K562 (cell line): Measurements from ENCODE around the gene GLIPR1L2. TPM values are rescaled to one million over a fixed set of nuclear protein-coding genes. Genes with fewer than 3 reads are reported as not detected.

Experiments
- ATAC-seq: fragments of 200-7000 bp; cut with Tn5 transposase; 3 replicates; pipeline ENCODE4 v1.9.1; 2020; ENCODE audit warnings: moderate library complexity
- BruUV-seq: library from RNA; stranded (reverse); fragments of 400-500 nt; replicated peaks from 2 replicates; lab custom pipeline; 2021; lab: Mats Ljungman, UMichigan
- CTCF ChIA-PET: fragments of 300-600 bp; formaldehyde crosslinking; extraction: SDS; loops from one replicate; lab custom pipeline; 2021; ENCODE audit warnings: low intra/inter-chr PET ratio; lab: Yijun Ruan, JAX
- POLR2A ChIA-PET: fragments of 300-600, 350-650 bp; sonication (Branson Sonifier 250); formaldehyde crosslinking; extraction: SDS; loops from one replicate; lab custom pipeline; 2021; ENCODE audit warnings: antibody characterized with exemption, inconsistent platforms; lab: Yijun Ruan, JAX
- DNase-seq, 4 experiments: peaks; one replicate each; pipeline versions ENCODE4 v3.0.0 to v3.0.0-alpha.2; 2011 to 2018; ENCODE audit warnings: low spot score in 3 of 4, mixed read lengths in 3 of 4; ENCODE audit errors: extremely low read depth in 1 of 4
- FAIRE-seq: peaks from 2 replicates; lab custom pipeline; 2011; peaks lifted over from hg19 to GRCh38; lab: Jason Lieb, UNC
- H2AFZ ChIP-seq: 2 replicates; pipeline ENCODE4 v1.6.0; 2011; ENCODE audit warnings: low read depth, low read length, control low read depth, inconsistent platforms
- H3K27ac ChIP-seq: fragments of 200-600 bp; 3 replicates; pipeline ENCODE4 v1.8.0; 2011; ENCODE audit warnings: low read depth, mild to moderate bottlenecking, control low read depth, inconsistent platforms, low read length, moderate library complexity, mixed read lengths; ENCODE audit errors: extremely low read depth
- H3K27me3 ChIP-seq, 2 experiments: fragments of 300-600 bp in 1 of 2; 2 replicates in 1 of 2; 3 replicates in 1 of 2; pipeline versions ENCODE4 v1.6.0 to v1.8.0; 2011; ENCODE audit warnings: inconsistent platforms in 2 of 2, low read length in 2 of 2, mild to moderate bottlenecking in 1 of 2, mixed read lengths in 1 of 2, moderate library complexity in 1 of 2; ENCODE audit not compliant: control insufficient read depth in 2 of 2, insufficient read depth in 2 of 2
- H3K36me3 ChIP-seq: fragments of 300-600 bp; 3 replicates; pipeline ENCODE4 v1.8.0; 2011; ENCODE audit warnings: mild to moderate bottlenecking, low read length, inconsistent platforms; ENCODE audit not compliant: control insufficient read depth, insufficient read depth
- H3K4me1 ChIP-seq, 2 experiments: fragments of 200-600 bp in 1 of 2; replicated peaks in 1 of 2; 2 replicates in 1 of 2; 3 replicates in 1 of 2; pipeline versions ENCODE4 v1.5.1 to v1.8.0; 2011; ENCODE audit warnings: inconsistent platforms in 2 of 2, low read length in 2 of 2, mild to moderate bottlenecking in 1 of 2, mixed read lengths in 1 of 2, moderate library complexity in 1 of 2; ENCODE audit not compliant: control insufficient read depth in 2 of 2, insufficient read depth in 2 of 2
- H3K4me2 ChIP-seq: 2 replicates; pipeline ENCODE4 v1.6.1; 2011; ENCODE audit warnings: low read length, control low read depth, inconsistent platforms, mixed read lengths; ENCODE audit not compliant: insufficient read depth
- H3K4me3 ChIP-seq: fragments of 200-600 bp; sonication (generic), shearing (Covaris generic); 2 replicates; pipeline ENCODE4 v1.5.1; 2016; ENCODE audit warnings: control low read depth, inconsistent platforms
- H3K79me2 ChIP-seq: fragments of 200-600 bp; 3 replicates; pipeline ENCODE4 v1.8.0; 2011; ENCODE audit warnings: low read length, inconsistent platforms; ENCODE audit not compliant: control insufficient read depth, insufficient read depth
- H3K9ac ChIP-seq, 2 experiments: 2 replicates each; pipeline versions ENCODE4 v1.6.0 to v1.6.1; 2011; ENCODE audit warnings: low read depth in 2 of 2, low read length in 2 of 2, control low read depth in 1 of 2, inconsistent platforms in 1 of 2, mild to moderate bottlenecking in 1 of 2, mixed read lengths in 1 of 2; ENCODE audit not compliant: insufficient read depth in 1 of 2
- H3K9me1 ChIP-seq: one replicate; pipeline ENCODE4 v1.6.0; 2011; ENCODE audit warnings: inconsistent platforms, mild to moderate bottlenecking, low read length, moderate library complexity; ENCODE audit not compliant: control insufficient read depth, insufficient read depth
- H3K9me3 ChIP-seq: replicated peaks from 2 replicates; pipeline ENCODE4 v1.5.1; 2011; ENCODE audit warnings: low read depth, low read length, inconsistent platforms; ENCODE audit not compliant: control insufficient read depth, insufficient read depth
- H4K20me1 ChIP-seq: replicated peaks from 2 replicates; pipeline ENCODE4 v1.6.1; 2011; ENCODE audit warnings: low read length, inconsistent platforms, mixed read lengths; ENCODE audit not compliant: control insufficient read depth, insufficient read depth
- CEBPG ChIP-seq, 3 experiments: fragments of 200-800 bp in 1 of 3; sonication (Bioruptor generic) in 1 of 3; sonication (generic) in 1 of 3; formaldehyde crosslinking in 1 of 3; IDR thresholded peaks in 2 of 3; conservative IDR thresholded peaks in 1 of 3; 2 replicates each; pipeline versions ENCODE4 v1.6.1 to v1.8.0; 2016 to 2022; ENCODE audit warnings: missing compliant biosample characterization in 2 of 3, missing genetic modification characterization in 2 of 3, mild to moderate bottlenecking in 1 of 3, missing genetic modification reagents in 1 of 3
- E2F3 ChIP-seq: fragments of 250-450 bp; sonication (Bioruptor Pico); IDR thresholded peaks from 2 replicates; pipeline ENCODE4 v1.4.0; 2020; ENCODE audit warnings: mild to moderate bottlenecking
- EP400 ChIP-seq: fragments of 450-650 bp; IDR thresholded peaks from 2 replicates; pipeline ENCODE4 v1.6.1; 2017; ENCODE audit warnings: antibody characterized with exemption, mild to moderate bottlenecking, moderate library complexity
- FOXA1 ChIP-seq: fragments of 450-650 bp; IDR thresholded peaks from 2 replicates; pipeline ENCODE4 v1.6.1; 2016; ENCODE audit warnings: mild to moderate bottlenecking, borderline replicate concordance
- HDAC2 ChIP-seq: fragments of 450-650 bp; IDR thresholded peaks from 2 replicates; pipeline ENCODE4 v1.6.1; 2016; ENCODE audit warnings: mild to moderate bottlenecking
- MBD1 ChIP-seq: fragments of 250-450 bp; sonication (Bioruptor Pico); IDR thresholded peaks from 2 replicates; pipeline ENCODE4 v1.8.0; 2022; ENCODE audit warnings: inconsistent platforms
- MED1 ChIP-seq: sonication (generic); formaldehyde crosslinking; IDR thresholded peaks from 2 replicates; pipeline ENCODE4 v1.8.1; 2023; ENCODE audit warnings: missing genetic modification reagents, borderline replicate concordance
- NFE2L1 ChIP-seq: fragments of 450-650 bp; IDR thresholded peaks from 2 replicates; pipeline ENCODE4 v1.6.1; 2016; ENCODE audit warnings: missing genetic modification characterization, low read depth, mild to moderate bottlenecking, missing compliant biosample characterization, moderate library complexity, borderline replicate concordance
- STAT5B ChIP-seq: fragments of 250-450 bp; sonication (Bioruptor Pico); IDR thresholded peaks from 2 replicates; pipeline ENCODE4 v1.8.0; 2021; ENCODE audit warnings: mild to moderate bottlenecking, inconsistent platforms
- THRAP3 ChIP-seq: fragments of 450-650 bp; IDR thresholded peaks from 2 replicates; pipeline ENCODE4 v1.6.1; 2016; ENCODE audit warnings: mild to moderate bottlenecking, inconsistent platforms, borderline replicate concordance
- ZNF165 ChIP-seq: fragments of 250-450 bp; sonication (Bioruptor Pico); IDR thresholded peaks from 2 replicates; pipeline ENCODE4 v1.4.0; 2020; ENCODE audit warnings: borderline replicate concordance
- WGBS: fragments of 100-300 bp; shearing (Covaris generic); methylation state at CpG from one replicate; pipeline ENCODE4 v1.1.6; 2016; ENCODE audit warnings: low coverage, mixed read lengths; ENCODE audit not compliant: insufficient coverage; ENCODE audit errors: missing lambda C conversion rate; 5-methylcytosine and 5-hydroxymethylcytosine counted together
- in situ Hi-C: fragments of 300-500 bp; cut with MboI; formaldehyde crosslinking; loops from 4 replicates; pipeline ENCODE4 v1.15.0; 2018; ENCODE audit warnings: inconsistent platforms, mixed read lengths
- intact Hi-C: fragments of 100-400 bp; cut with micrococcal nuclease; formaldehyde crosslinking; loops from 2 replicates; pipeline ENCODE4 v1.14.2; 2022
- polyA plus RNA-seq, 8 experiments: library from polyadenylated mRNA; depleted of rRNA in 4 of 8; stranded (reverse) in 5 of 8; unstranded in 3 of 8; fragments of >200 nt; fragmentation: Nextera tagmentation in 2 of 8; fragmentation: Illumina TruSeq in 1 of 8; extraction: Ambion mirVana in 2 of 8; extraction: Trizol in 1 of 8; gene quantifications; 2 replicates each; pipeline versions ENCODE4 v1.2.1 to v1.2.3, GENCODE V29; 2011 to 2014; ENCODE audit warnings: inconsistent platforms in 1 of 8, missing spikeins in 1 of 8
- total RNA-seq, 7 experiments: library from RNA; depleted of rRNA in 6 of 7; stranded (reverse); fragments of >200 nt in 6 of 7; fragmentation: Illumina TruSeq in 2 of 7; extraction: Trizol in 2 of 7; gene quantifications; 2 replicates each; pipeline versions ENCODE4 v1.2.1 to v1.2.3, GENCODE V29; 2011 to 2021; ENCODE audit warnings: low replicate concordance in 1 of 7
- TF ChIP-seq, protein P1 (sequence below): fragments of 450-650 bp; formaldehyde crosslinking; IDR thresholded peaks from 2 replicates; pipeline ENCODE4 v1.4.0; 2022; ENCODE audit warnings: mild to moderate bottlenecking, moderate library complexity
- TF ChIP-seq, protein P2 (sequence below), 2 experiments: fragments of 450-650 bp; conservative IDR thresholded peaks; 2 replicates each; pipeline ENCODE4 v1.6.1; 2017; ENCODE audit warnings: mild to moderate bottlenecking in 2 of 2, moderate library complexity in 2 of 2

The GLIPR1L2 gene
- total and polyA plus RNA-seq, 9 of the 15 experiments (the other 6 are each of a cell fraction or from before 2014, with no cell fraction given), result not detected

DNA sequence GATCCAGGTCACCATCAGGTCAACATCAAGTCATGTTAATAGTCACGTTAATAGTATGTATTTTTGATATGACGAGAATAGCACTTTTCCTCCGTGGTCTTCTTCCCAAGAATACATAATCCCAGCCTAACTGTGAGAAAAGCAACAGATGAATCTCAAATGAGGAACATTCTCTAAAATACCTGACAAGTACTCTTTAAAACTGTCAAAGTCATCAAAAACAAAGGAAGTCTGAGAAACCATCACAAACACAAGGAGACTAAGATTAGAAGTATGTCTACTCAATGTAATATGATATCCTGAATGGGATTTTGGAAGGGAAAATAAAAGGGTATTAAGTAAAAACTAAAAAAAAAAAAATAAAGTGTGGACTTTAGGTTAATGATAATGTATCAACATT, 52.8 kb downstream of the GLIPR1L2 start:
- no peak overlapping the region for H2AFZ ChIP-seq
- DNase-seq (no peak), ATAC-seq (no peak), FAIRE-seq (no peak)
- ChIA-PET CTCF (no interaction called here), POLR2A (no interaction called here)
- no peak overlapping the region for H3K9ac ChIP-seq
- no TSS peak for BruUV-seq
- in situ Hi-C loops, result no loop called here
- H3K9me3 ChIP-seq, result no peaks in the 10 kb centered on the region
- no peaks in the 10 kb centered on the region for H3K9me1 ChIP-seq
- intact Hi-C loops, result no loop called here
- H3K36me3 ChIP-seq, result no peaks in the 10 kb centered on the region
- no peak for TF ChIP-seq E2F3 (CRISPR knock-in tag)
- no peak for TF ChIP-seq ZNF165 (CRISPR knock-in tag)
- no peak for TF ChIP-seq EP400
- no peak for TF ChIP-seq MBD1
- TF ChIP-seq, protein P1, sequence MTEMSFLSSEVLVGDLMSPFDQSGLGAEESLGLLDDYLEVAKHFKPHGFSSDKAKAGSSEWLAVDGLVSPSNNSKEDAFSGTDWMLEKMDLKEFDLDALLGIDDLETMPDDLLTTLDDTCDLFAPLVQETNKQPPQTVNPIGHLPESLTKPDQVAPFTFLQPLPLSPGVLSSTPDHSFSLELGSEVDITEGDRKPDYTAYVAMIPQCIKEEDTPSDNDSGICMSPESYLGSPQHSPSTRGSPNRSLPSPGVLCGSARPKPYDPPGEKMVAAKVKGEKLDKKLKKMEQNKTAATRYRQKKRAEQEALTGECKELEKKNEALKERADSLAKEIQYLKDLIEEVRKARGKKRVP (CRISPR knock-in tag), result no peak
- no peak for TF ChIP-seq CEBPG (CRISPR knock-in tag; IDR thresholded peaks at IDR 0.05)
- no peak for TF ChIP-seq CEBPG (tag; conservative IDR thresholded peaks at IDR 0.05 in 1 of 2, IDR thresholded peaks at IDR 0.05 in 1 of 2)
- no peak for TF ChIP-seq MED1 (CRISPR knock-in tag)
- no peak for TF ChIP-seq NFE2L1 (tag)
- TF ChIP-seq STAT5B (CRISPR knock-in tag), result no peak
- no peak for TF ChIP-seq THRAP3
- TF ChIP-seq HDAC2, result no peak
- TF ChIP-seq, protein P2, sequence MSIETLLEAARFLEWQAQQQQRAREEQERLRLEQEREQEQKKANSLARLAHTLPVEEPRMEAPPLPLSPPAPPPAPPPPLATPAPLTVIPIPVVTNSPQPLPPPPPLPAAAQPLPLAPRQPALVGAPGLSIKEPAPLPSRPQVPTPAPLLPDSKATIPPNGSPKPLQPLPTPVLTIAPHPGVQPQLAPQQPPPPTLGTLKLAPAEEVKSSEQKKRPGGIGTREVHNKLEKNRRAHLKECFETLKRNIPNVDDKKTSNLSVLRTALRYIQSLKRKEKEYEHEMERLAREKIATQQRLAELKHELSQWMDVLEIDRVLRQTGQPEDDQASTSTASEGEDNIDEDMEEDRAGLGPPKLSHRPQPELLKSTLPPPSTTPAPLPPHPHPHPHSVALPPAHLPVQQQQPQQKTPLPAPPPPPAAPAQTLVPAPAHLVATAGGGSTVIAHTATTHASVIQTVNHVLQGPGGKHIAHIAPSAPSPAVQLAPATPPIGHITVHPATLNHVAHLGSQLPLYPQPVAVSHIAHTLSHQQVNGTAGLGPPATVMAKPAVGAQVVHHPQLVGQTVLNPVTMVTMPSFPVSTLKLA (conservative IDR thresholded peaks at IDR 0.05), result no peak
- TF ChIP-seq FOXA1, result no peak
- no peak overlapping the region for H3K27ac ChIP-seq
- no peaks in the 10 kb centered on the region for H4K20me1 ChIP-seq
- H3K79me2 ChIP-seq, result no peaks in the 10 kb centered on the region
- no peaks in the 10 kb centered on the region for H3K27me3 ChIP-seq
- WGBS, result 0% methylated on average over 3 of the region's 3 CpGs
- no peaks in the 10 kb centered on the region for H3K4me1 ChIP-seq
- no peak overlapping the region for H3K4me2 ChIP-seq
- H3K4me3 ChIP-seq, result no peak overlapping the region
